ENCODE data around the gene EEPD1.

Gene EEPD1

DNA sequence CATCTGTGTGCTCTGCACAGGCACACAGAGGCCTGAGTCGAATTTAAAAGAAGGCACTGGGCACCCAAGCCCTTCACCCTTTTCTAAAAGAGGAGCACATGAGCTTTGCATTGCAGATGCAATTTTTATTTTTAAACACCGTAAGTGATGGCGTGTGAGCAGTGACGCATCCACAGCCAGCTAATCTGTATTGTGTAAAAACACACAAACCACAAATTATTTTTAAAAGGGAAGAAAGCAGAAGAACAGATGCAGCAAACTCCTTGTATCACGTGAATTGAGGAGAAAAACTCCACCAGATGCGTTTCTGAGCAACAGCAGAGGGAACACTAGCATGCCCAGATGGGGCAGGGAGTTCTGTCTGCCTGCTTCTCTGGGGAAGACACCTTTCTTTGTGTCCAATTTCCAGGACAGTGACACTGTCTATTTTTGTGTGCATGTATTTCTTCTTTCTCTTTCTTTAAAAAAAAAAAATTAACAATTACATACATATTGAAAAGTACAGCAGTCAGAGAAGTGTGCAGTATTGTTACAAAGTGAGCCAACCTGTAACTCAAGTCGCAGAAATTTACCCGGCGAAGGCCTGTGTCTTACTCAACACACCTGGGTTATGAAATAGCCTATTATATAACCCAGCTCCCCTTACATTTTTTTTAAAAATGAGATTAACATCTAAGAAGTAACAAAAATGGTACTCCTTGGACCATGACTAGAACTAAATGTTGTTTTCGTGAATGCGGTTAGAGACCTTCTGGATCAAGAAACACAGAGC, 39.2 kb downstream of the EEPD1 start:
- DNase-seq, result no peak

DNA sequence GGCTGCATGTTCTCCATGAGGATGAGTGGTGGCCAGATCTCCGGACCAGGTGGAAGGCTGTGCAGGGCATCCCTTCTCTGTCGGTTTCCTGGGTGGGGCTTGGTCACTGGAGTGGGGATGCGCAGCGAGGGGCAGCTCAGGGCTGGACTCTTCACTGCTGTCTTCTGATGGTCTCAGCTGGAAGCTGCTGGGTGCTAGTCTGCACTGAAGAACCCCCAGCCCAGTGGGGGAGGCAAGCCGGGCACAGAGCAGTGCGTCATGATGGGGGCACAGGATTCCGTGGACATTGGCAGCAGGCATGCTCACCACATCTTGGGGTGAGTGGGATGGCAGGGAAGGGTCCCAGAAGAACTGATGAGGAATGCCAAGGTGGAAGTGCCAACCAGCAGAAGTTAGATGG, 39.8 kb downstream of the EEPD1 start:
- no peak for DNase-seq

DNA sequence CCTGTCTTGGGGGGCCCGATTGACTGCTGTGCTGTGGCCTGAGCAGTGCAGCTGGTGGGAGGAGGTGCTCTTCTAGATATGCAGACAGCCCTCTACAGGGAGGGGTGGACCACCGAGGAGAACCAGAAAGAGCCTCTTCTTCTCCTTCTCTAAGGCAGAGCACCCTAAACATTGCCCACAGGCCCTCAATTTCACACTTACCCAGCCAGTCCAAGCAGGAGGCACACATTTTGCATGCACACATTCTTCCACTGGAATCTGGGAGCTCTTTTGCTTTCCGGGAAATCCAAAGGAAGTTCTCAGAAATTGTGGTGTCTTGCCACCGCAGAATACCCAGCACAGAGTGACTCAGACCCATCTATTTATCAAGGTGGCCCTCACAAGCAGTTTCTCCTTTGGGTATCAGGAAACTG, 45.8 kb downstream of the EEPD1 start:
- DNase-seq, result no peak

DNA sequence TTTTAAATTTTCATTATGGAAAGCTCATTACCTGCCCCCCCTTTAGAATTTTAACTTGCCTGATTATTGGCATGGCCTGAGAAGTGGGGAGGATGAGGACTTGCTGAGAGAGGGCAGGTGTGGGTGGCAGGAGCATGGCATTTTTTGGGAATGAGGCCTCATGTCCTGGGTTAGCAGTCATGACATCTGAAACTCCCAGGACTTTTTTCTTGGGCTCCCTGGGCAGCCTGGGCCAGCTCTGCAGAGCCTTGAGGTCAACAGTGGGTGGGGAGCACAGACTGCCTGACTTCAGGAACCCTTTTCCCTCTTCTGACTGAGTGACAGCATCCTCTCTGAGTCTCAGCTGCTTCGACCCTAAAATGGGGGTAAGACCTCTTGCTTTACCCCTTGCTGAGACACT, 46.3 kb downstream of the EEPD1 start:
- DNase-seq, result no peak

DNA sequence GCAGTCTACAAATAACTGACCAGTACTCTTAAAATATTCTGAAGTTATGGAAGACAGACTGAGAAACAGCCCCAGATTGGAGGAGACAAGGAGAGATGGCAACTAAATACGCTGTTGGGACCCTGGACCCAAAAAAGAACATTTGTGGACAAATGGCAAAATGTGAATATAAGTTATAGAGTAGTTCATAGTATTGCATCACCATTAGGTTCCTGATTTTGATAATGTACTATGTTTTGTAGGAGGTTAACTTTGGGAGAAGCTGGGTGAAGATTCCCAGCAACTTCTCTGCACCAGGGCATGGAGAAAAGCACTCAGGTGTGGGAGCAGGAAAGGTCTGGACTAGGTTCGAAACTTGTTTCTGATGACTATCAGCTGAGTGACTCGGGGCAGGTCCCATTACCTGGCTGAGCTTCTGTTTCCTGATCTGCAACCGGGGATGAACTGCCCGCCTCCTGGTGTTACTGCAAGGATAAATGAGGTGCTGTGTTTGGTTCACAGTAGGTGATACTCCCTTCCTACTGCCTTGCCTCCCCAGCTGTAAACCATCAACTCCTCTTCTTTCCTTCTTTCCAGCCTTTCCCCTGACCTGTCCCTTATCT, 48.2 kb downstream of the EEPD1 start:
- no peak for DNase-seq

DNA sequence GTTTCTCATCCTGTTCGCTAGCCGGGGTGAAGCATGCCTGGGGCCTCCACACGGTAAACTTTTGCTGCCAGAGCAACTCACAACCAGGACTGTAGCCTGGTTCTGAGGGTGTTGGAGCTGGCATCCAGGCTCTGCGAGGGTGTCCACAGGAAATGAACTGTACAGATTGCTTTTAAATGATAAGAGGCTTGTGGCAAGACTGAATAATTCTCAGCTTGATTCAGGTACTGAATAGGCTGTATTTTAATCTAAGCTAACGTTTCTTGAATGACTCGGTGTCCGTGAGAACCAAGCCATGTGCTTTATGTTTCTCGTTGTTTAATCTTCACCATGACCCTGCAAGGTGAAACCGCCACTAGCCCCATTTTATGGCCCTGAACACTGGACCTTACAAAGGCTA, 49.3 kb downstream of the EEPD1 start:
- no peak for DNase-seq

DNA sequence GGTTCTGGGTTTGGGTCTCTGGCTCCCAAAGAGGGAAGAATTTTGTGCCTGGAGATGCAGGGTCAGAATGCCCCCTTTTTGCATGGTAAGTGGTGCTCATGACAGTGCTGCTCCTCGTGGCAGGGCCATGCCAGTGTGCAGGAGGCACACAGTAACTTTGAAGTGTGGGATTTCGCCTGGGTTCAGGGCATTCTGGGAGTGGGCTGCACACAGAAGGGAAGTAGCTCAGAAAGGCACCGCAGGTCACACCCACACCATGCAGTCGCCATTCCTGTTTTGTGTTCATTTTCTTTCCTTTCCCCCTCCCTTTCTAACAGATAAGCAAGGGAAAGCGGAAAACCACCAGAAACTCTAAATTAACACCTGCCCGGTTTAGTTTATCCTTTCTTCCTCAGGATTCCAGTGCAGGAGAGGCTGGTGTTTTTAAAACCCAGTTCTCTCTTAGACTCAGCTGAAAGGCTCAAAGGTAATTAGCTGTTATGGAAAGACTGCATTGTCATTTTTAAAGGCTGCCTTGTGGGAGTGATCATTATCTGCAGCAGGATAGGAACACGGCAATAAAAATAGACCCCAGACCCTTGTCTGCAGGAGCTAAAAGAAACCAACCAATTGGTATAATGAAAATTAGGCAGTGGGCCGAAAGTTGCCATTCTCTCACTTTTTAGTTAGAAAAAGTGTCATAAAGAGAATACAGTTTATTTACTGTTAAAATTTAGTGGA, 50.2 kb downstream of the EEPD1 start:
- no peak for DNase-seq

DNA sequence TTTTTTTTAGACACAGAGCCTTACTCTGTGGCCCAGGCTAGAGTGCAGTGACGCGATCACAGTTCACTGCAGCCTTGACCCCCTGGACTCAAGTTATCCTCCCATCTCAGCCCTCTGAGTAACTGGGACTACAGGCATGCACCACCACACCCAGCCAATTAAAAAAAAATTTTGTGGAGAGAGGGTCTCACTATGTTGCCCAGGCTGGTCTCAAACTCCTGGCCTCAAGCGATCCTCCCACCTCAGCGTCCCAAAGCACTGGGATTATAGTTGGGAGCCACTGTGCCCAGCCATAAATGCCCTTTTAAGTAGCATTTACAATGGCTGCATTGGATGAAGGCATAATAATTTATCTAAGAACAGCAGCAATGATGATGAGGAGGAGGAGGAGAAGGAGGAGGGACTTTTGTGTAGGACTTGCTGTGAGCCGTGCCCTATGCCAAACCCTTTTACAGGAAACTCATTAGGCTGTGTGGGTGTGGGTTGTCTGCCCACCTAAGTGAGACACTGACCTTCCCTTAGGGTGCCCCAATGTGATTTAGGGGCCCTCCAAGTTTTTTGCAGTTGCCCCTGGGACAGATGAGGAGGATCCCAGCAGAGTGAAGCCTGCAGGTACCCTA, 51.1 kb downstream of the EEPD1 start:
- DNase-seq, result no peak

DNA sequence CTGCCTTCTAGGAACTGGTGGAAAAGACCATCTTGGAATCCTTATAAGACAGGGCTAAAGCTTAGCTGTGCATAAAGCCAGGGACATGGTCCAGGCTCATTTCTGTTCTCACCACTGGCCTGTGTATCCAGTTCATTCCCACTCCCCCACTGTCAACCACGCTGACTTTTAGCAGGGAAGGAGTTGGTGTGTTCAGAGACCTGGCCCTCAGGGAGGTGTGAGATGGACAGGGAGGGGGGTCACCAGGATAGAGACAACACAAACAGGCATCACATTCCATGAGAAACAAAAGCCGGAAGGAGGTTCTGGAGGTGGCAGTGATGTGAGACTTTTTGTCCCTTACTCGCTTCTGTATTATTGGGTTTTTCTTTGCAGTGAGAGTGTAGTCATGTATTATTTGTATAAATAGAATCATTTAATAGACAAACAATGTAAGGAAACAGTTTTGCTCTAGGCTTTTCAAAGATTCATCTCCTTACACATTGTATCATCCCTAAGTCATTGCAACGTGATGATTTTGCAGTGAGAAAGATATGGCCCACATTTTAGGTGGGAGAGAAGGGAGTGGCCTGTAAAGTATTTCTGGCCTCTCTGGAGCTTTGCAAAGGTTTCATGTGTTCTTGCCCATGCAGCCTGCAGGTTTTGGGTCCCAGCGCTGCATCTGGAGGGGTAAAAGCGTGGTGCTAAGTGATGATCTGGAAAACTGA, 52.0 kb downstream of the EEPD1 start:
- DNase-seq, result no peak

DNA sequence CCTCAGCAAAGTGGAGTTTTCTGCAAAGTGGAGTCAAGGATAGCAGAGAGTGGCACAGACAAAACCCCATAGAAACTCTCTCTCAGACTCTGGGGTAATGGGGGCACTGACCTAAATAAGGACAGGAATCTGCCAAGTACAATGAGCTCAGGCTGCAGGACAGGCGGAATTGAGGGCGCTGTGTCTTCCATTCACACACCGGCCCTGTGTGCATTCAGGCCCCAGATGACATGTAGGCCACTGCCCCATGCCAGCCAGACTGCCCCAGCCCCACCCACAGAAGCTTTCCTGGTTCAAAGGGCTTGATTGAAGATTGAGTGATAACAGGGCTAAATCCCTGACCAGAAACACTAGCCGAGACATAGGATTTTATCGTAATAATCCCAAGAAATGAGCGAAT, 52.7 kb downstream of the EEPD1 start:
- DNase-seq, result no peak

DNA sequence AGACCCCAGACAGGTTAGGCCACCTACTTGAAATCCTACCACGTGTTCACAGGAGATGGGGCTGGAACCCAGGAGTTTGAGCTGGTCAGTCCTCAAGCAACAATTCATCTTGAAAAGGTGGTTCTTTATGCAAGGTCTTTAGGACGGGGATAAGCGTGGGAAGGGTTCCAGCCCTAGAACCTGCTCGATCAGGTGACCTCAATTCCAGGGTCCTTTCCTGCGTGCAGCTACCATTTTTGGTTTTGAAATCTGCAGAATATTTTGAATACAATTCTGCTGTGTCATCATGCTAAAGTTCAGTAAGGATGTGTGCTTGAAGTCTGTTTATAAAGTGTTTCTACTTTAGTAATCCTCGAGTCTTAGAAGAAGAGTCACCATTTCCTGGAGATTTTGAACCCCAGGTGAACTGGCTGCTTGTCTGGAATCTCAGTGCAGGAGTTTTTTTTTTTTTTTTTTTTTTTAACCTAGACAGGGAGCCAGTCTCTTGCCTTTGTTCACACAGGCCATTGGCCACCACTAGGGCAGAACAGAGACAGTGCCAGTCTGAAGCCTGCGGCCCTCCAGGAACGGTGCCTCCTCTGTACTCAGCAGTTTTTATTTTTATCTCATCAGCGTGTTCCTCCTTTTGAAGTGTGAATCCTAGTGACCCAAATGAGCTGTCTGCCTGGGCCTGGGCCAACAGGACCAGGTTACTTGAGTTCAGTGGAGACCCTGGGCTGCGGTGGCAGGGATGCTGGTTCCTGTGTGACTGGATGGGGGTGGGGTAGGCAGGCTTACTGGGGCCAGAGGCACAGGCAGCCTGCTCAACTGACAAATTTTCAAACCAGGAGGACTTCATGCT, 54.6 kb downstream of the EEPD1 start:
- DNase-seq, result peak; percentile 31

DNA sequence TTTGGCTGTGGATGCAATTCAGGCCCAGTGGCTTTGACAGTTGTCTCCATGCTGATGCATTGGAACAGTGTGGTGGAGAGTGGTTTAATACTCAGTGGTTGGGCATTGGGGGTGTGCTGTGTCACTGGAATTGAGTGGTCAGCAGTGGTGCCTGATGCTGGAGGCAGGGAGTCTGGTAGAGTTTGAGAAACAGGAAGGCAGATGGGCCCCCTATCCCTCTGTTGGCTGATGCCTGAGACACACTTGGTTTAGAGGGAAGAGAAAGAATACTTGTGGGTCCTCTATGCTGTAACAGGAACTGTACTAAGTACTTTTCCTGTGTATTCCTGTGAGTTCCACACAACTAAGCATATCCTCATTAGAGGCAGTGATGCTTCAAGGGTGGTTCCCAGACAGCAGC, 55.4 kb downstream of the EEPD1 start:
- no peak for DNase-seq

DNA sequence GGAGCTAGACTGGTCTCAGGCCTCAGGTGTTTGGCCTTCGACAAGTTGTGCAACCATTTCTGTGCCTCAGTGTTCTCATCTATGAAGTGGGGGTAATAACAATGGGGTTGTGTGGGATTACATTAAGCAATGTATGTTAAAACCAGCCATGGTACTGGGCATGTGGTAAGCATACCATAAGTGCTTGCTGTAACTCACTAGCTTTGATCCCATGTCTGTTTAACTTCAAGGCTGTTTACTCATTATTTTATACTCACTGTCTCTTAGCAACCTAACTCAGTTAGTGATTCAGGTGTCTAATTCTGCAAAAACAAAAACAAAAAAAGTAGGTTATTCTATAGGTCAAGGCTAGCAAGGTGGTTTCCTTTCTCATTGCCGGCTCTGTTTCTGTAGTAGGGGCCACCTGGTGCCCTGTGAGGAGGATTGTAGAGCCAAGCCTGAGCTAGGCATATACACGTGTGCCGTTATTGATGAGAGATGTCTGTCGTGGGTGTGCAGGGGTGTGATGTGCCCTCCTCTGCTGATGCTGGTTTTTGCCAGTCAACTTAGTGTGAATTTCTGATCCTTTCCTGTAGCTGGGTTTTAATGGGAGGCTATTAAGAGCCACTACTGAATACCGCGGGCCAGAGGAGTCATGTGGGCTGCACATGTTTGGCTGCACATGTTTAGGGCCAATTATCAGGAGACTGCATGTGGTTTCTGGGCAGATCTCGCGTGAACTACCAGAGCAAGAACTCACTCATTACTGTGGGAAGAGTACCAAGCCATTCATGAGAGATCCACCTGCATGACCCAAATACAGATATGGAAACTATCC, 56.2 kb downstream of the EEPD1 start:
- peak; percentile 27 for DNase-seq

DNA sequence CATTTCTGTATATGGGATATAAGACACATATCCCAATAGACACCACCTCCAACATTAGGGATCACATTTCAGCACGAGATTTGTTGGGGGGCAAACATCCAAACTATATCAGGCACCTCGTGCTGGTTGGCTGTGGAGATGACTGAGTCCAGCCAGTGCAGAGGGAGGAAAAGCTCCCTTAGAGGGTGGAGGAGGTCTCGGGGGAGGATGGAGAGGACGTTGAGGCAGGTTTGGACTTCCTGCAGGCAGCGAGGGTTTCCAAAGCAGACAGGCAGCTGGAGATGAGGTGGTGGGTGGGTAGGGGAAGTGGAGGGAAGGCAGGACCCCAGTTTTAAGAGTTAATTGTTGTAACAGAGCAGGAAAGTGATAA, 56.7 kb downstream of the EEPD1 start:
- DNase-seq, result no peak

DNA sequence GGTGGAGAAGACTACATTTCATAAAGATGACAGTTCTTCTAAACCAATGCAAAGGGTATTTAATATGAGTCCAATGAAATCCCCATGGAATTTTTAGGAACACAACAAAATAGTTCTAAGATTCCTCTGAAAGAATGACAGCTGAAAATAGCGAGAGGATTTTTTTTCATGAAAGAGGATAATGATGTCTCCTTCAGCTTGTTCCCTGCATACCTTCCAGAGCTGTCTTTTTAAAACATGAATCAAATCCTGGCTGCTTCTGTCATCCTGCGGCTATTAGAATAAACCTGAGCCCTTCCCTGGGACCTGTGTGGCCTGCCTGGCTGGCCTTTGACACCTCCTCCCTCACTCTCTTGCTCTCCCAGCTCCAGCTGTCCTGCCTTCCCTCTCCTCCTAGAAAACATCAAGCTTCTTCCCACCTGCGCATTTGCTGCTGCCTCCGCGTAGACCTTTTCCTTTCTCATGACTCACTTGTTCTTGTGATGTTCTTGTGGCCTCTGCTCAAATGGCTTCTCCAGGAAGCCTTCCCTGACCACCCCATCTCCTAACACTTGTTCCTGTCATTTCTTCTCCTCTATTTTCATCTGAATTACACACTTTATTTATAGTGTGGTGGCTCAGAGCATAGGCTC, 57.4 kb downstream of the EEPD1 start:
- no peak for DNase-seq

DNA sequence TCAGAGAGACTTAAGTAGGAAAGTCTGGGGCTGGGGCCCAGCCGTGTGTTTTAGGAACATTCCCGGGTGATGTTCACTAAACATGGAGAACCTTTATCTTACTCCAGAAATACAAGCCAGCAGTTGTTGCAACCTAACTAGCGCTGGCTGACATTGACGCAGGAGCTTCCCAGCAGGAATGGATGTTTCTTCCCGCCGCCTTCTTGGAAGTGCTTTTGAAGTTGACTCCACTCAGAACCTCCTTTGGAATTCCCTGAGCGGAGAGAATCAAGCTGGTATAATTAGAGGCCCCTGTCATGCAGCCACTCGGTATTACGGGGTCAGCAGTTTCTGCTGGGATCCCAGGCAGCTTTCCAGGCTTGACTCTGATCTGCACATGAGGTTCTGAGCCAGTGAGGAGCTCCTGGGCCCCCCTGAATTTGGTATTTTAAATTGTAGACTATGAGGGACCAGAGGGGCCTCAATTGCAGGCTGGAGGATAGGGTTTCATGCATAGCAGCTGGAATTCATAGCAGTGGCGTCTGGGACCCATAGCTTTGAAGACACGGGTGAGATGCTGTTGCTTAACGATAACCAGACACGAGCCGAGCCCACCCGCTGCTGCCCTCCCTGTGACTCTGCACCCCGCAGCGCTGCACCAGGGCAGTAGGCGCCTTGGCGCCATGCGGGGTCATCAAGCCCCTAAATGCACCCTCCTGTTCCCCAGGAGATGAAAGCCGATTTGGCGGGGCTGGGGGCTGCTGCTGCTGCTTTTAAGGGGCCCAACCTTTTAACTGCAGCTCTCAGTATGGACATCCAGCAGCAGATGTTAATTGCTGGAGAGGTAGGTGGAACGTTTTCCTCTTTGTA, 61.8 kb downstream of the EEPD1 start:
- no peak for DNase-seq

DNA sequence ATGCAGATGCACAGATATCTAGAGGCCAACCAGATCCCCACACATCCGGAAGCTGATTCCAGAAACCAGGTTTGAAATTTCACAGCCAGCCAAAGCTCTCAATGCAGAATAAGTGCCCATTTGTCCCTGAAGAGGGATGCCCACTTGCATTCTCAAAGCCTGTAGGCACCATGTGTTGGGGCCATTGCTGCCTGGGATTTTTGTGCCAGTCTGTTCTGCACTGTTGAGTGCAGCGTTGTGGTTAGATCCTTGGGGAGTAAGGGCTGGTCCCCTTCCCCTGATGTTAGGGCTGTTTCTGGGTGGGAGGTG, 62.4 kb downstream of the EEPD1 start:
- DNase-seq, result no peak

DNA sequence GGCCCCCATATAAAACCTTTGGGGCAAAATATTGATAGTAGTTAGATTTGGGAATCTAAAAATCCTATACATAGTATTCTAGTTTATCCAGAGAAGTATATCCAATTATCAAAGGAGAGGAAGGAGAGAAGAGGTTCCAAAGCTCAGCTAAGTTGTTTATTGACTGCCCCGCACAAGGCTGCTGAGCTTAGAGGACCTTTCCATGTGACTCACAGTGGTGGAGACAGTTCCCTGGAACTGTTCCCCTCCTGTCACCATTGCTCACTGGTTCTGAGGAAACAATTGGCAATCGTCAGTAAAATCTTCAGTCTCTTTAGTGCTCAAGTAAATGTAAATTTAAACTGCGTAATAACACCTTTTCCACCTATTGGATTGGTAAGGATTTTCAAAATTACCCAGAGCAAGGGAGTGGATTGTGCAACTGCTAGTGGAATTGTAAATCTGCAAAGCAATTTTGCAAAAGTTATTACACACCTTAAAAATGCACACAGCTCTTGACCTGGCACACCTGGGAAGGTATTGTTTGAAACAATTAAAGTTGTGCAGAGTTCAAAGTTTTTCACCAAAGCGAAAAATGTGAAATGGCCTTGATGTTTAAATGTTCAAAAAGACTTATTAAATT, 63.1 kb downstream of the EEPD1 start:
- no peak for DNase-seq

DNA sequence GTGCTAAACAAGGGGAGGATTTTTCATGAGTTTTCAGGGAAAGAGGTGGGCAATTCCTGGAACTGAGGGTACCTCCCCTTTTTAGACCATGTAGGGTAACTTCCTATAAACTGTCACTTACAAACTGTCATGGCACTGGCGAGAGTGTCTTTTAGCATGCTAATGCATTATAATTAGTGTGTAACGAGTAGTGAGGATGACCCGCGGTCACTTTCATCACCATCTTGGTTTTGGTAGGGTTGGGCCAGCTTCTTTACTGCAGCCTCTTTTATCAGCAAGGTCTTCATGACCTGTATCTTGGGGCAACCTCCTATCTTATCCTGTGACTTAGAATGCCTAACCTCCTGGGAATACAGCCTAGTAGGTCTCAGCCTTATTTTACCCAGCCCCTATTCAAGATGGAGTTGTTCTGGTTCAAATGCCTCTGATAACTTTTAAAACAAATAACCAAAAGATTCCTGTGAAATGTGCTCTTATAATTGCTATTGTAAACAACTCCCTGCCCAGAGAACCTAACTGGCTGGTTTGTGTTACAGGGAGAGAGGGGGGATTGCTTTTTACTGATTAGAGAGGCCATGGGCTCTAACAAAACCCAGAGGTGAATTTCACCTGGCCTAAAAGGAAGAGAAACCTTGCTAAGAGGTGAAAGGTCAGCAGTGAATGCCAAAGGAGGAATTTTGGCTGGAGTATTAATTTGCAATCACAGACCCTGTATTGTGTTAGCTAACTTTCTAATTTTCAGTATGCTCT, 64.3 kb downstream of the EEPD1 start:
- DNase-seq, result no peak
